Measurements from ENCODE around the gene USP12.
"Not testable (repeated sequence)": the region's sequence is repeated elsewhere in the genome, so short reads cannot be mapped to it uniquely, and the experiment has no call there.

USP12 gene

GRCh38 chr13:27124571-27124970 is 47.0 kb downstream of the USP12 start:
- in situ Hi-C loops (cut with HindIII; ENCODE audit: low sequenced_read_pairs), result no loop called here

- in situ Hi-C loops (cut with HindIII; ENCODE audit: low sequenced_read_pairs), result not testable (repeated sequence)
Measured at GRCh38 chr13:27123445-27123844, 48.2 kb downstream of the USP12 start.

- in situ Hi-C loops (cut with HindIII; ENCODE audit: low sequenced_read_pairs), result no loop called here
Measured at GRCh38 chr13:27122036-27122435, 49.6 kb downstream of the USP12 start.

- in situ Hi-C loops (cut with HindIII; ENCODE audit: low sequenced_read_pairs), result no loop called here
Measured at GRCh38 chr13:27120811-27121210, 50.8 kb downstream of the USP12 start.

GRCh38 chr13:27120011-27120410 is 51.6 kb downstream of the USP12 start:
- in situ Hi-C loops (cut with HindIII; ENCODE audit: low sequenced_read_pairs), result no loop called here

- in situ Hi-C loops (cut with HindIII; ENCODE audit: low sequenced_read_pairs), result no loop called here
Measured at GRCh38 chr13:27118428-27119054, 53.1 kb downstream of the USP12 start.

- in situ Hi-C loops (cut with HindIII; ENCODE audit: low sequenced_read_pairs), result no loop called here
Measured at GRCh38 chr13:27117952-27118351, 53.7 kb downstream of the USP12 start.

GRCh38 chr13:27117158-27117557 is 54.5 kb downstream of the USP12 start:
- in situ Hi-C loops (cut with HindIII; ENCODE audit: low sequenced_read_pairs), result no loop called here

- in situ Hi-C loops (cut with HindIII; ENCODE audit: low sequenced_read_pairs), result no loop called here
Measured at GRCh38 chr13:27113436-27113835, 58.2 kb downstream of the USP12 start.

- in situ Hi-C loops (cut with HindIII; ENCODE audit: low sequenced_read_pairs), result no loop called here
Measured at GRCh38 chr13:27112006-27112405, 59.6 kb downstream of the USP12 start.

GRCh38 chr13:27110056-27110746 is 61.4 kb downstream of the USP12 start:
- in situ Hi-C loops (cut with HindIII; ENCODE audit: low sequenced_read_pairs), result no loop called here

GRCh38 chr13:27106144-27106543 is 65.5 kb downstream of the USP12 start:
- in situ Hi-C loops (cut with HindIII; ENCODE audit: low sequenced_read_pairs), result no loop called here

- in situ Hi-C loops (cut with HindIII; ENCODE audit: low sequenced_read_pairs), result no loop called here
Measured at GRCh38 chr13:27104606-27105005, 67.0 kb downstream of the USP12 start.

- in situ Hi-C loops (cut with HindIII; ENCODE audit: low sequenced_read_pairs), result no loop called here
Measured at GRCh38 chr13:27101847-27102246, 69.8 kb downstream of the USP12 start.

GRCh38 chr13:27101289-27101688 is 70.3 kb downstream of the USP12 start:
- in situ Hi-C loops (cut with HindIII; ENCODE audit: low sequenced_read_pairs), result no loop called here

- in situ Hi-C loops (cut with HindIII; ENCODE audit: low sequenced_read_pairs), result no loop called here
Measured at GRCh38 chr13:27097691-27098090, 73.9 kb downstream of the USP12 start.

GRCh38 chr13:27091451-27091850 is 80.2 kb downstream of the USP12 start:
- in situ Hi-C loops (cut with HindIII; ENCODE audit: low sequenced_read_pairs), result no loop called here

GRCh38 chr13:27088619-27089018 is 83.0 kb downstream of the USP12 start:
- in situ Hi-C loops (cut with HindIII; ENCODE audit: low sequenced_read_pairs), result no loop called here

GRCh38 chr13:27086599-27087265 is 84.9 kb downstream of the USP12 start:
- in situ Hi-C loops (cut with HindIII; ENCODE audit: low sequenced_read_pairs), result no loop called here

- in situ Hi-C loops (cut with HindIII; ENCODE audit: low sequenced_read_pairs), result no loop called here
Measured at GRCh38 chr13:27083183-27083582, 88.4 kb downstream of the USP12 start.

GRCh38 chr13:27081893-27082679 is 89.5 kb downstream of the USP12 start:
- in situ Hi-C loops (cut with HindIII; ENCODE audit: low sequenced_read_pairs), result no loop called here
